ENCODE measurements around the gene TAOK3.

DNA sequence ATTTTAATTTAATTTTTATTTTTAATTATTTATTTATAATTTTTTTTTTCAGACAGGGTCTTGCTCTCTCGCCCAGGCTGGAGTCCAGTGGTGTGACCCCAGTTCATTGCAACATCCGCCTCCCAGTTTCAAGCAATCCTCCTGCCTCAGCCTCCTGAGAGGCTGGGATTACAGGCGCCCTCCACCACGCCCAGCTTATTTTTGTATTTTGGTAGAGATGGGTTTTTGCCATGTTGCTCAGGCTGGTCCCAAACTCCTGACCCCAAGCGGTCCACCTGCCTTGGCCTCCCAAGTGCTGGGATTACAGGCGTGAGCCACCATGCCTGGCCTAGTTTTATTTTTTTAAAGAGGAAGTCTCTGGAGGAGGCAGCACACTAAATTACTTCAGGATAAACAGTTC is 250.4 kb downstream of the TAOK3 start:
- no peak for TF ChIP-seq POLR2A (IDR thresholded peaks at IDR 0.05; ENCODE audit: low read depth, low read length)
- TF ChIP-seq RAD21 (IDR thresholded peaks at IDR 0.05; ENCODE audit: insufficient read depth, low read depth, low read length), result no peak
